Measurements from ENCODE around the gene VWA2.

DNA sequence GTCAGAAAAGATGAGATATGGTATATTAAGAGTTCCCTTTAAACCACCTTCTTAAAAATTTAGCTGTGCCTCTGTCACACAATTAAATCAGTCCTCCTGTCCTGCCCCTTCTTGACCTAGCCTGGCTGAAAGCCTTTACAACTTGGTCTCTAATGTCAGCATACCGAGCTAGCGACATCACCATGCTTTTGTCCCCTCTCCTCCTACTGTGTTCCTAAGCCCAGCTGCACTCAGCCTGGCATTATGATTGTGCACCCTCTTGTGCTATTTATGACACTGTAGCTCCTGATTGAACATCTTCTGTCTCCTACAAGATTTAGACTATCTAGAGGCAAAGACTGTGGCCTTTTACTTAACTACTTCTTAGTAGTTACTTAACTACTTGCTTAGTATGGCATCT is 30.7 kb upstream of the VWA2 start:
- TF ChIP-seq, protein P1, sequence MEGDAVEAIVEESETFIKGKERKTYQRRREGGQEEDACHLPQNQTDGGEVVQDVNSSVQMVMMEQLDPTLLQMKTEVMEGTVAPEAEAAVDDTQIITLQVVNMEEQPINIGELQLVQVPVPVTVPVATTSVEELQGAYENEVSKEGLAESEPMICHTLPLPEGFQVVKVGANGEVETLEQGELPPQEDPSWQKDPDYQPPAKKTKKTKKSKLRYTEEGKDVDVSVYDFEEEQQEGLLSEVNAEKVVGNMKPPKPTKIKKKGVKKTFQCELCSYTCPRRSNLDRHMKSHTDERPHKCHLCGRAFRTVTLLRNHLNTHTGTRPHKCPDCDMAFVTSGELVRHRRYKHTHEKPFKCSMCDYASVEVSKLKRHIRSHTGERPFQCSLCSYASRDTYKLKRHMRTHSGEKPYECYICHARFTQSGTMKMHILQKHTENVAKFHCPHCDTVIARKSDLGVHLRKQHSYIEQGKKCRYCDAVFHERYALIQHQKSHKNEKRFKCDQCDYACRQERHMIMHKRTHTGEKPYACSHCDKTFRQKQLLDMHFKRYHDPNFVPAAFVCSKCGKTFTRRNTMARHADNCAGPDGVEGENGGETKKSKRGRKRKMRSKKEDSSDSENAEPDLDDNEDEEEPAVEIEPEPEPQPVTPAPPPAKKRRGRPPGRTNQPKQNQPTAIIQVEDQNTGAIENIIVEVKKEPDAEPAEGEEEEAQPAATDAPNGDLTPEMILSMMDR (IDR thresholded peaks at IDR 0.05): no peak
- TF ChIP-seq POLR2A (IDR thresholded peaks at IDR 0.05): no peak

Data from uterus (tissue), 2 donors.